Thyroid gland (tissue), 4 donors: ENCODE data around the gene WASF2.

ENCODE experiments used
- CTCF ChIP-seq, 6 experiments: fragments of 200-600 bp in 3 of 6; fragments of 450-650 bp in 3 of 6; sonication (generic) in 3 of 6; IDR thresholded peaks; one replicate each; pipeline ENCODE4 v1.5.1; 2016 to 2019; ENCODE audit warnings: antibody characterized with exemption in 6 of 6, mild to moderate bottlenecking in 2 of 6, inconsistent platforms in 1 of 6, moderate library complexity in 1 of 6
- POLR2A ChIP-seq, 2 donors: fragments of 450-650 bp; IDR thresholded peaks; one replicate each; pipeline ENCODE4 v1.6.1; 2017; ENCODE audit warnings: antibody characterized with exemption in 2 of 2, mild to moderate bottlenecking in 2 of 2, moderate library complexity in 1 of 2

DNA sequence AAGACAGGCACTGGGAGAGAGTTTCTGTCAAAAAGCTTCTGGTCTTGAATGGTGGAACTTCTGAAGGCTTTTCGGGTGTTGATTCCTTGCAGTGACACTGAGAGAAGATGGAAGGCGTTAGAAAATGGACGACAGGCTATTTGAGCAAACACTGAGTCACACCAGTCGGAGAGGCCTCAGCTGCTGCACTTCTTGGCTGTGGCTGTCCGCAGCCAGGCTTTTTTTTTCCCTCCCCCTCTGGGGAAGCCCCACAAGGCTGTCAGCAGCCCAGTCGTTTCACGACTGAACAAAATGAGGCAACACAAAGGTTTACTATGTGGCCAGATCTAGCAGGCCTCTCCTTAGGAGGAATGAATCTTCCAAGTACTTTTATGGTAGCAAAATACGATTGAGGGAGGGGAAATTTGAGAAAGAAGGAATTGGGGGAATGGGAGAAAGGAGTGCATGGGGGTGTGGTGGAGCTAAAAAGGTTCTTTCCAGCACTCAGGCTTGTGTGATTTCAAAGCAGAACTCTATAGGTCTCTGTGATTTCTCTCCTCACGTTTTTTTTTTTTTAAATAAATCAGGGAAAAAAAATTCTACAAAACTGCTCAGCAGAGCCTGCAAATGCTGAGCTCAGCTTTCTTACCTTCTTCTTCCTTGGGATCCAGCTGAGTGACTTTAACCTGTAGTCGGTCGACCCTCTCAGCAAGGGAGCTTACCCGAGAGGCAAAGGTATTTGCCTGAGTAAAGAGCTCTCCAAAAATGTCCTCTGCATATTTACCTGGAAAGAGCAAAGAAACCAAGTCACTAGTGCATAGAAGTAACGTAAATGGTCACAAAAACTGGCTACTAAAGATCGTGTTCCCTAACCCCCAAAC is 71.4 kb downstream of the WASF2 start:
- TF ChIP-seq CTCF (IDR thresholded peaks at IDR 0.05) (no peak), POLR2A (IDR thresholded peaks at IDR 0.05) (no peak)
